Measurements from ENCODE around the gene CDC42.

DNA sequence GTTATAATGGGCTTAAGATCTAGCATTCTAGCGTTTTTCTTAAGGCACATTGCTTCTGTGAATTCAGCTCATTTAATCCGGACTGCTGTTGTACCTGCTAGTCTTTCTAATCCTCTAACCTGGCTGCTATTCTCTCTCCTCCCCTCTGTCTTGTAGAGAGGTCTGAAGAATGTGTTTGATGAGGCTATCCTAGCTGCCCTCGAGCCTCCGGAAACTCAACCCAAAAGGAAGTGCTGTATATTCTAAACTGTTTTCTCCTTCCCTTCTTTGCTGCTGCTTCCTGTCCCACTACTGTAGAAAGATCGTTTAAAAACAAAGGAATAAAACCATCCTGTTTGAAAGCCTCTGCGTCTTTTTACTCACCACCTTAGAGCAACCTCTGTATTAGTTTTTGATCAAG is 37.3 kb downstream of the CDC42 start:
- TF ChIP-seq POLR2A (IDR thresholded peaks at IDR 0.05; ENCODE audit: low read length) (no peak), GATA1 (IDR thresholded peaks at IDR 0.05; ENCODE audit: low read depth, low read length) (no peak)

Data from erythroblast (primary cell).